Esophagus muscularis mucosa (tissue), 4 donors: ENCODE results near the gene ZSWIM6. TPM values are rescaled to one million over a fixed set of nuclear protein-coding genes. Genes with fewer than 3 reads are reported as not detected.

Source experiments
- DNase-seq: peaks from one replicate; pipeline ENCODE4 v3.0.0-alpha.2; 2017; ENCODE audit errors: extremely low spot score
- H3K27ac ChIP-seq, 4 donors: fragments of 200-600 bp; sonication (generic); replicated peaks in 1 of 4; 1 replicate in 3 of 4; 2 replicates in 1 of 4; pipeline ENCODE4 v1.5.1; 2016 to 2019; ENCODE audit warnings: mild to moderate bottlenecking in 1 of 4
- H3K27me3 ChIP-seq, 4 donors: fragments of 200-600 bp; sonication (generic); one replicate each; pipeline versions ENCODE4 v1.5.1 to v1.6.0; 2016 to 2019
- H3K36me3 ChIP-seq, 4 donors: fragments of 200-600 bp; sonication (generic); one replicate each; pipeline ENCODE4 v1.5.1; 2016 to 2019
- H3K4me1 ChIP-seq, 4 donors: fragments of 200-600 bp; sonication (generic); one replicate each; pipeline ENCODE4 v1.5.1; 2016 to 2019
- H3K4me3 ChIP-seq, 4 donors: fragments of 200-600 bp; sonication (generic); 1 replicate in 2 of 4; 2 replicates in 2 of 4; pipeline ENCODE4 v1.5.1; 2016 to 2019; ENCODE audit warnings: mild to moderate bottlenecking in 4 of 4, moderate library complexity in 1 of 4
- H3K9me3 ChIP-seq, 4 donors: fragments of 200-600 bp; sonication (generic); 1 replicate in 3 of 4; 2 replicates in 1 of 4; pipeline ENCODE4 v1.5.1; 2016 to 2019
- CTCF ChIP-seq, 3 experiments: fragments of 200-600 bp in 2 of 3; fragments of 450-650 bp in 1 of 3; sonication (generic) in 2 of 3; IDR thresholded peaks; one replicate each; pipeline ENCODE4 v1.5.1; 2017 to 2019; ENCODE audit warnings: antibody characterized with exemption in 3 of 3, mild to moderate bottlenecking in 2 of 3, moderate library complexity in 1 of 3
- EP300 ChIP-seq: sonication (generic); formaldehyde crosslinking; IDR thresholded peaks from one replicate; pipeline ENCODE4 v1.6.1; 2017; ENCODE audit warnings: antibody characterized with exemption
- POLR2A ChIP-seq: fragments of 450-650 bp; IDR thresholded peaks from one replicate; pipeline ENCODE4 v1.6.1; 2017; ENCODE audit warnings: antibody characterized with exemption, moderate library complexity, mild to moderate bottlenecking, low read depth
- POLR2AphosphoS5 ChIP-seq, 2 donors: sonication (generic); formaldehyde crosslinking; IDR thresholded peaks; one replicate each; pipeline ENCODE4 v1.6.1; 2017; ENCODE audit warnings: antibody characterized with exemption in 2 of 2
- WGBS: methylation state at CpG from one replicate; pipeline ENCODE4 v1.1.5; 2018; 5-methylcytosine and 5-hydroxymethylcytosine counted together
- intact Hi-C: fragments of 100-400 bp; cut with DNase I; formaldehyde crosslinking; loops from one replicate; pipeline ENCODE4 v1.15.1; 2023
- total RNA-seq, 4 donors: library from RNA; depleted of rRNA; stranded (reverse); fragments of >200 nt; gene quantifications; one replicate each; pipeline versions ENCODE4 v1.1.0 to v1.2.1, GENCODE V29; 2016

Gene ZSWIM6
- total RNA-seq, 4 donors from 2014 or later: 10.2 to 16.4 (median 12.5) TPM

GRCh38 chr5:61489574-61489973, 157.5 kb downstream of the ZSWIM6 start:
- 91% methylated on average over 1 of the region's 1 CpG for WGBS
- H3K4me1 ChIP-seq: peaks cover 0 to 7% (median 0%) of the 10 kb centered on the region in 4 donors
- no peak for DNase-seq
- H3K9me3 ChIP-seq: no peaks in the 10 kb centered on the region
- H3K27me3 ChIP-seq: no peaks in the 10 kb centered on the region
- TF ChIP-seq POLR2A: no peak
- TF ChIP-seq CTCF (IDR thresholded peaks at IDR 0.05): no peak
- TF ChIP-seq POLR2AphosphoS5 (IDR thresholded peaks at IDR 0.05): no peak
- TF ChIP-seq EP300: no peak
- no peak overlapping the region for H3K27ac ChIP-seq
- peaks cover 0 to 7% (median 3%) of the 10 kb centered on the region in 4 donors for H3K36me3 ChIP-seq
- H3K4me3 ChIP-seq: no peak overlapping the region
- intact Hi-C loops: no loop called here

GRCh38 chr5:61491861-61492260, 159.8 kb downstream of the ZSWIM6 start:
- 88% methylated on average over 1 of the region's 1 CpG for WGBS
- Histone ChIP-seq H3K4me1 (peaks cover 0 to 15% (median 7%) of the 10 kb centered on the region in 4 donors), H3K4me3 (no peak overlapping the region), H3K27ac (no peak overlapping the region), H3K9me3 (no peaks in the 10 kb centered on the region), H3K27me3 (no peaks in the 10 kb centered on the region), H3K36me3 (peaks cover 0 to 10% (median 4%) of the 10 kb centered on the region in 4 donors)
- no peak for DNase-seq
- no peak for TF ChIP-seq CTCF (IDR thresholded peaks at IDR 0.05)
- TF ChIP-seq POLR2A: no peak
- no peak for TF ChIP-seq POLR2AphosphoS5 (IDR thresholded peaks at IDR 0.05)
- no peak for TF ChIP-seq EP300
- intact Hi-C loops: no loop called here

- no peak overlapping the region for H3K4me3 ChIP-seq
- no peaks in the 10 kb centered on the region for H3K9me3 ChIP-seq
- no peak for DNase-seq
- no peaks in the 10 kb centered on the region for H3K27me3 ChIP-seq
- 93% methylated on average over 7 of the region's 7 CpGs for WGBS
- no peak overlapping the region for H3K27ac ChIP-seq
- TF ChIP-seq EP300 (no peak), POLR2A (no peak), POLR2AphosphoS5 (IDR thresholded peaks at IDR 0.05) (no peak), CTCF (IDR thresholded peaks at IDR 0.05) (no peak)
- H3K36me3 ChIP-seq: peaks cover 0 to 10% (median 4%) of the 10 kb centered on the region in 4 donors
- intact Hi-C loops: no loop called here
- peaks cover 0 to 30% (median 24%) of the 10 kb centered on the region in 4 donors for H3K4me1 ChIP-seq
Measured at GRCh38 chr5:61493973-61494372, 161.9 kb downstream of the ZSWIM6 start.

GRCh38 chr5:61496446-61496845, 164.4 kb downstream of the ZSWIM6 start:
- TF ChIP-seq POLR2AphosphoS5 (IDR thresholded peaks at IDR 0.05) (no peak), EP300 (no peak), POLR2A (no peak), CTCF (IDR thresholded peaks at IDR 0.05) (no peak)
- no peak for DNase-seq
- intact Hi-C loops: no loop called here
- Histone ChIP-seq H3K27me3 (no peaks in the 10 kb centered on the region), H3K4me1 (peaks cover 0 to 33% (median 26%) of the 10 kb centered on the region in 4 donors), H3K9me3 (no peaks in the 10 kb centered on the region), H3K36me3 (peaks cover 0 to 10% (median 4%) of the 10 kb centered on the region in 4 donors), H3K27ac (peak overlapping the region in 2 of 4 donors; percentile 4 to 22), H3K4me3 (no peak overlapping the region)
- WGBS: 90% methylated on average over 3 of the region's 3 CpGs

GRCh38 chr5:61496860-61497259, 164.8 kb downstream of the ZSWIM6 start:
- Histone ChIP-seq H3K4me3 (no peak overlapping the region), H3K27ac (peak overlapping the region in 1 of 4 donors; percentile 22), H3K36me3 (peaks cover 0 to 10% (median 4%) of the 10 kb centered on the region in 4 donors), H3K4me1 (peaks cover 0 to 33% (median 26%) of the 10 kb centered on the region in 4 donors), H3K9me3 (no peaks in the 10 kb centered on the region), H3K27me3 (no peaks in the 10 kb centered on the region)
- 39% methylated on average over 4 of the region's 4 CpGs for WGBS
- TF ChIP-seq EP300: no peak
- TF ChIP-seq POLR2A: no peak
- TF ChIP-seq POLR2AphosphoS5 (IDR thresholded peaks at IDR 0.05): no peak
- no peak for TF ChIP-seq CTCF (IDR thresholded peaks at IDR 0.05)
- intact Hi-C loops: no loop called here
- DNase-seq: no peak
